ENCODE measurements around the gene HS2ST1.
"Not testable (repeated sequence)": the region's sequence is repeated elsewhere in the genome, so short reads cannot be mapped to it uniquely, and the experiment has no call there.

The HS2ST1 gene

GRCh38 chr1:86914601-86914997 is at the start of gene HS2ST1:
HS2ST1 (plus strand) TSS chr1:86914635.
- no peak for TF ChIP-seq CTCF (IDR thresholded peaks at IDR 0.05; ENCODE audit: insufficient read depth, low read depth, low read length, missing control alignments)
- peak within 1 kb of the TSS; percentile 98 for H3K4me3 ChIP-seq (ENCODE audit: low read depth, low read length)
- no peak for DNase-seq (ENCODE audit: low read depth)

- H3K4me3 ChIP-seq (ENCODE audit: low read depth, low read length) = no peak overlapping the region
- no peak for TF ChIP-seq CTCF (IDR thresholded peaks at IDR 0.05; ENCODE audit: insufficient read depth, low read depth, low read length, missing control alignments)
- DNase-seq (ENCODE audit: low read depth) = peak; percentile 44
Observed at GRCh38 chr1:86865973-86866637, 48.3 kb upstream of the HS2ST1 start.

DNA sequence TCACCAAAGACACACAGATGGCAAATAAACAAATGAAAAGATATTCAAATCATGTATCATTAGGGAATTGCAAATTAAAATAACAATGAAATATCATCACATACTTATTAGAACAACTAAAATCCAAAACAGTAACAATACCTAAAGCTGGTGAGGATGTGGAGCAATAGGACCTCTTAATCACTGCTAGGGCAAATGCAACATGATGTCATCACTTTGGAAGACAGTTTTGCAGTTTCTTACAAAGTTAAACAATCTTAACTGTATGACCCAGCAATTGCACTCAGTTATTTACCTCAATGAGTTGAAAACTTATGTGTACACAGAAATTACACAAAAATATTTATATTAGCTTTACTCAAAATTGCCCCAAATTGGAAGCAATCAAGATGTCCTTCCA is 47.8 kb upstream of the HS2ST1 start:
- H3K4me3 ChIP-seq (ENCODE audit: low read depth, low read length) = no peak overlapping the region
- TF ChIP-seq CTCF (IDR thresholded peaks at IDR 0.05; ENCODE audit: insufficient read depth, low read depth, low read length, missing control alignments) = no peak
- no peak for DNase-seq (ENCODE audit: low read depth)

DNA sequence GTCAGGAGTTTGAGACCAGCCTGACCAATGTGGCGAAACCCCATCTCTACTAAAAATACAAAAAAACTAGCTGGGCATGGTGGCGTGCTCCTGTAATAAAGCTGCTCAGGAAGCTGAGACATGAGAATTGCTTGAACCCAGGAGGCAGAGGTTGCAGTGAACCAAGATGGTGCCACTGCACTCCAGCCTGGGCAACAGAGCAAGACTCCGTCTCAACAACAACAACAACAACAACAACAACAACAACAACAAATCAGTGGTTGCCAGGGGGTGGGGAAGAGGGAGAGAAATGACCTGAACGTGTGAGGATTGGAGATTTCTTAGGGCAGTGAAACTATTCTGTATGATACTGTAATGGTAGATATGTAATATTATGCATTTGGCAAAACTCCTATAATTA is 47.2 kb upstream of the HS2ST1 start:
- H3K4me3 ChIP-seq (ENCODE audit: low read depth, low read length); DNase-seq (ENCODE audit: low read depth): not testable (repeated sequence)

DNA sequence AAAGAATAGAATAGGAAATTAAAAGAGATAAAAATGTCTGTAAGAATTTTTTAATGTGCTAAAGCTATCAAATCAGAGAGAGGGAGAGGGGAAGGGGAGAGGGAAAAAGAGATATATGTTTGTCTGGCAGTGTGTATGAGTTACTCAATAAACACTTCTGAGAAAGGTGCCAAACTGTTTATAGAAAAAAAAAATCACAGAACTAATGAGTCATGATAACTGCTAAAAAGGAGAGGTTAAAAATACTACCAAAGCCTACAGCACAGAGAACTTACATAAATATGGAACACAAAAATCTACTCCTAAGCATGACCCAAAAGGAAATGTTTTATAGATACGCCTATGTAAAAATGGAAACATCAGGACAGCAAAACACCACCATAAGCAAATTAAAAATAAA is 46.0 kb upstream of the HS2ST1 start:
- DNase-seq (ENCODE audit: low read depth) = no peak
- no peak for TF ChIP-seq CTCF (IDR thresholded peaks at IDR 0.05; ENCODE audit: insufficient read depth, low read depth, low read length, missing control alignments)

GRCh38 chr1:86871001-86871400 is 43.4 kb upstream of the HS2ST1 start:
- TF ChIP-seq CTCF (IDR thresholded peaks at IDR 0.05; ENCODE audit: insufficient read depth, low read depth, low read length, missing control alignments) = no peak
- H3K4me3 ChIP-seq (ENCODE audit: low read depth, low read length) = no peak overlapping the region
- DNase-seq (ENCODE audit: low read depth) = no peak

More for the DNA sequence above, 46.0 kb upstream of the HS2ST1 start:
- no peak overlapping the region for H3K4me3 ChIP-seq (ENCODE audit: low read depth, low read length)

GRCh38 chr1:86872086-86872485 is 42.3 kb upstream of the HS2ST1 start:
- no peak overlapping the region for H3K4me3 ChIP-seq (ENCODE audit: low read depth, low read length)
- no peak for DNase-seq (ENCODE audit: low read depth)
- no peak for TF ChIP-seq CTCF (IDR thresholded peaks at IDR 0.05; ENCODE audit: insufficient read depth, low read depth, low read length, missing control alignments)
